ENCODE measurements around the gene MAMDC4. TPM values are rescaled to one million over a fixed set of nuclear protein-coding genes. Genes with fewer than 3 reads are reported as not detected.

MAMDC4 gene
- total RNA-seq, 1 experiment from 2014 or later, result 4.4 TPM

DNA sequence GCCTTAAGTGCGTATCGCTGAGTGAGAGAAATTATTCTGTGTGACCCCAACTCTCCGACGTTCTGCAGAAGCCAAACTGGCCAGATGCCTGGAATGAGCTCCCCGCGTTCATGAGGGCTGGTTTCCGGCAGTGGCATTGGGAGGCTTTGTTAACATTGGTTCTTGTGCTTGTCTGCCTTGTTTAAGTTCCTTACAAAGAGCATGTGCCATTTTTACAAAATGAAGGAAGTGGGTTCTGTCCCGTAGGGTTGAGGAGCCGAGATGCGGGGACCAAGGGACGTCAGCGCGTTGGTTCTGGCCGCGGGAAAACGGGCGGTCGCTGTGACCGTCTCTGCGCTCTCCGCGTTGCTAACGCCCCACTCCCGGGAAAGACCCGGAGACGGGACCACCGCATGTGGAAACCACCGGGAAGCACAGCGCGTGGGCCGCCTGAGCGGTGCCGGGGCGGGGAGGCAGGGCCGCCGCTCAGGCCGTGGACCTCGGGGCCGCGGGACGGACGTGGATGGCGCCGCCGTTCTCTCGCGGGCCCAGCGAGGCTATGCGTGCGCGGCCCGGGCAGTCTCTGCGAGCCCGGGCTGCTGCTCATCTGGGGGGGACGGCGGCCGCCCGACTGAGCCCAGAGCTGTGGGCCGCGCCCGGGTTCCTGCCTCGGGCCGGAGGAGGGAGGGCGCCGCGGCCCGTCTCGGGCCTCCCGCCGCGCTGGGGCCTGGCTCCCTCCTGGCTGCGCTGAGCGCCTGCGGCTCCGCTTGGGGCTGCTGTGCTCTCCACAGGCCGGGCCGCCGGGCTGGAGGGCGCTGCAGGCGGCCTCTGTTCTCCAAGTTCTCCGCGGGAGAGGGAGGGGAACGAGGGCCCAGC, 30.9 kb upstream of the MAMDC4 start:
- DNase-seq, result no peak
- H3K36me3 ChIP-seq, result peaks cover 34% of the 10 kb centered on the region

GRCh38 chr9:136821826-136822544, 30.2 kb upstream of the MAMDC4 start:
- H3K36me3 ChIP-seq, result peaks cover 31% of the 10 kb centered on the region
- H3K27me3 ChIP-seq, result no peaks in the 10 kb centered on the region
- no peak overlapping the region for H3K27ac ChIP-seq
- no peak overlapping the region for H3K4me3 ChIP-seq
- DNase-seq, result no peak
- 0 out of 2 replicates have a peak, but pooled peaks cover 3% of the 10 kb centered on the region for H3K9me3 ChIP-seq (replicated peaks)
- peaks cover 14% of the 10 kb centered on the region for H3K4me1 ChIP-seq

More for the DNA sequence above, 30.9 kb upstream of the MAMDC4 start:
- H3K9me3 ChIP-seq (replicated peaks), result 0 out of 2 replicates have a peak, but pooled peaks cover 3% of the 10 kb centered on the region
- H3K27me3 ChIP-seq, result no peaks in the 10 kb centered on the region
- no peak overlapping the region for H3K27ac ChIP-seq
- H3K4me3 ChIP-seq, result no peak overlapping the region
- peaks cover 14% of the 10 kb centered on the region for H3K4me1 ChIP-seq

DNA sequence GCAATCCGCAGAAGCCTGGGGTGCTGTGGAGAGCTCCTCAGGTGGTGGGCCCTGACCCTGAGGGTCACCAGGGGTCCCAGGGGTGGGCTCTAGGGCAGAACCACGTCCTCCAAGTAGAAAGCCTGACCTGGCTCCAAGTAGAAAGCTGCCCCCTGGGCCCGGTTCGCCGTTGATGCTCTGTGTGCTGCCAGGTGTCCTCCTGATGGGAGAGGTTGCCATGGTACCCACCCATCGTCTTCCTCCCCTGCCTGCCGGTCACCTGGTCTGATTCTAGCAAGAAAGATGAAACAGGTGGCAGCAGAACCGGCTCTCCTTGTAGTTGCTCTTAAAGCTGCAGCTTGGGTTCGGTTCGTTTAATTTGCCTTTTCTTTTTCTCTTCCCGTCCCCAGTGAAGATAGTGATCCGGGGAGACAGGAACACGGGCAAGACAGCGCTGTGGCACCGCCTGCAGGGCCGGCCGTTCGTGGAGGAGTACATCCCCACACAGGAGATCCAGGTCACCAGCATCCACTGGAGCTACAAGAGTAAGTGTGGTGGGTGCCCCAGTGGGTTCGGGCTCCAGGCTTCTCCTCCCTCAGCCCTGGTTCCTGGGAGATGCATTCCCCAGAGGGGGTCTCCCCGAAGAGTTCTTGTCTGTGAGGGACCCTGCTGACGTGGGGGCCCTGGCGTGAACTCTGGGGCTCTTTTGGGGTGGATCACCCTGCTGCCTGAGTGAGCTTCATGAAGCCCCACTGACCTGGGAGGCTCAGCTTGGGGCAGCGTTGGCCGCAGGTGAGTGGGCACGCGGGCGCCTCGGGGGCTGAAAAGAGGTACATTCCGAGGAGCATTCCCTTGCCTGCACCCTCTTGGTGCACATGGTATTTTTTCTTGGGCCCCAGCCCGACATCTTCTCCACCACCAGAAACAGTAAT, 28.8 kb upstream of the MAMDC4 start:
- 0 out of 2 replicates have a peak, but pooled peaks cover 3% of the 10 kb centered on the region for H3K9me3 ChIP-seq (replicated peaks)
- no peak for DNase-seq
- no peaks in the 10 kb centered on the region for H3K27me3 ChIP-seq
- peaks cover 14% of the 10 kb centered on the region for H3K4me1 ChIP-seq
- H3K36me3 ChIP-seq, result peaks cover 30% of the 10 kb centered on the region
- H3K27ac ChIP-seq, result peak overlapping the region; percentile 49; the same call in 1 of the 2 replicates
- H3K4me3 ChIP-seq, result no peak overlapping the region

- Histone ChIP-seq H3K36me3 (peaks cover 38% of the 10 kb centered on the region), H3K27ac (peak overlapping the region; percentile 49), H3K9me3 (replicated peaks) (0 out of 2 replicates have a peak, but pooled peaks cover 3% of the 10 kb centered on the region), H3K4me3 (no peak overlapping the region), H3K27me3 (no peaks in the 10 kb centered on the region), H3K4me1 (peaks cover 14% of the 10 kb centered on the region)
- peak in 1 of 2 experiments; percentile 44 for DNase-seq
Measured at GRCh38 chr9:136824496-136825225, 27.5 kb upstream of the MAMDC4 start.

DNA sequence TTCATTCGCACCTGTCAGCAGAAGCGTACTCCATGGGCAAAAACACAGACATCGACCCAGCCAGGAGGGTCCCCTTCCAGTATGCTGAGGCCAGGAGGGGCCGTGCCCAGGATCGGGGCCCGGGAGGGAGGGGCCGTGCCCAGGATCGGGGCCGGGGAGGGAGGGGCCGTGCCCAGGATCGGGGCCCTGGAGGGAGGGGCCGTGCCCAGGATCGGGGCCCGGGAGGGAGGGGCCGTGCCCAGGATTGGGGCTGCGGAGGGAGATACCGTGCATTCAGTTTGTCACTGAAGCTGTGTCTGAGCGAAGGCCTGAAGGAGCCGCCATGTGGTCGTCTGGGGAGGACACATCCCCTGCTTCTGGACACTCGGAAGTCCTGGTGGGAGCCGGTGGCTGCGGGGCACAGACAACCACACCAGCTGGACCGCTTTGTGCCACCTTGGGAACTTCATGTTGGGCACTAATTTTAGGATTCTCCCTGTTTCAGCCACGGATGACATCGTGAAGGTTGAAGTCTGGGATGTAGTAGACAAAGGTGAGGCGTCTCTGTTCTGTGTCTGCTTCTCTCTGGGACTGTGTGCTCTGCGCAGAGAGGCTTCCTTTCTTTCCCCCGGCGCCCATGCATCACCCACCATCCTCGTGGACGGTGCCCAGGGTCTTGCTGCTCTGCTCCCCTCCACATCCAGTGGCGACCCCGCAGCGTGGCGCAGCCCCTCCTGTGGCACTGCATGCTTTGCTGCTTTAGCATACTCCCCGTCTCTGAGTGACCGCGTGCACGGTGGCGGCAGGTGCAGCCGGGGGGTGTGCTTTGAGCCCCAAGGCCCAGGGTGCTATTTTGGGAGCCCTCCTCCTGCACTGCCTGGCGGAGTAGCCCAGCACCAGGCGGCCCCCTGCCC, 26.6 kb upstream of the MAMDC4 start:
- H3K9me3 ChIP-seq (replicated peaks), result 0 out of 2 replicates have a peak, but pooled peaks cover 2% of the 10 kb centered on the region
- H3K36me3 ChIP-seq, result peaks cover 41% of the 10 kb centered on the region
- peaks cover 14% of the 10 kb centered on the region for H3K4me1 ChIP-seq
- H3K27ac ChIP-seq, result no peak overlapping the region
- no peak for DNase-seq
- no peak overlapping the region for H3K4me3 ChIP-seq
- H3K27me3 ChIP-seq, result no peaks in the 10 kb centered on the region

- Histone ChIP-seq H3K9me3 (replicated peaks) (no peaks in the 10 kb centered on the region), H3K4me3 (no peak overlapping the region), H3K36me3 (peaks cover 47% of the 10 kb centered on the region), H3K27me3 (no peaks in the 10 kb centered on the region), H3K27ac (no peak overlapping the region), H3K4me1 (peaks cover 14% of the 10 kb centered on the region)
- no peak for DNase-seq
Measured at GRCh38 chr9:136826188-136826541, 26.0 kb upstream of the MAMDC4 start.

DNA sequence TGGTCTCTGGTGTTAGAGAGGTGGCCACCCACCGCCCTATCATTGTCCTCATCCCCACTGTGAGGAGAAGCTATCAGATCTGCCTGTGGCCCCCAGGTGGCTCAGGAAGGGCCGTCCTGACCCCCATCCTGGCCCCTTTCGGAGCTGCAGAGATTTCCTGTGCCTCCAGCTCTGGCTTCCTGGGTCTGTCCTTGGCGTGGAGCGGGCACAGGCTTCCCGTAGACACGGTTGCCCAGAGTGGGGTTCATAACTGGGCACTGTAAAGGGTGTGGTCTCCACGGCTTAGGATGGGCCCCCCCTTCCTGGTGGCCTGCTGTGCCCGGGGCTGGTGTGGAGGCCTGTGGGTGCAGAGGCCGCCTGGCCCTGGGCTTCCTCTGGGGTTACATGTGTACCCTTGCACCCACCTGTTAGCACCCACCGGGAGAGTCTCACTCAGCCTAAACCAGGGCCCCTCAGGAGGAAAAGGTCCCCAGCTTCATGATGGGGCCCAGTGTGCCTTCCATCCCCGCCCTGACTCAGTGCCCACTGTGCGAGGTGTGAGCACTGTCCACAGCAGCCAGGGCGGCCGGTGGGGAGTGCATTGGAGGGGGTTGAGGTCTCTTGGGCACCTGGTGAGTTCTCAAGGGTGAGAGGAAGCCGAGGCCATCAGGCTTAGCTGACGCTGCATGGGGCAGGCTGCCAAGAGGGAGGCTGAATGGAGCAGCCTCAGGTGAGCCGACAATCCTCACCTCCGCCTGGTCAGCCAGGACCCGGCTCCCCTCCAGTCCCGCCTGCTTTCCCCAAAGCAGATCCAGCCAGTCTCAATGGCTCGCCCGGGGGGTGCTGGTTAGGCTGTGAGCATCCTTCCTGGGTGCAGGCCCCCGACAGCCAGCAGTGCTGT, 25.2 kb upstream of the MAMDC4 start:
- no peak for DNase-seq
- no peaks in the 10 kb centered on the region for H3K9me3 ChIP-seq (replicated peaks)
- no peak overlapping the region for H3K27ac ChIP-seq
- H3K4me3 ChIP-seq, result no peak overlapping the region
- H3K4me1 ChIP-seq, result peaks cover 14% of the 10 kb centered on the region
- H3K36me3 ChIP-seq, result peaks cover 47% of the 10 kb centered on the region
- H3K27me3 ChIP-seq, result no peaks in the 10 kb centered on the region

DNA sequence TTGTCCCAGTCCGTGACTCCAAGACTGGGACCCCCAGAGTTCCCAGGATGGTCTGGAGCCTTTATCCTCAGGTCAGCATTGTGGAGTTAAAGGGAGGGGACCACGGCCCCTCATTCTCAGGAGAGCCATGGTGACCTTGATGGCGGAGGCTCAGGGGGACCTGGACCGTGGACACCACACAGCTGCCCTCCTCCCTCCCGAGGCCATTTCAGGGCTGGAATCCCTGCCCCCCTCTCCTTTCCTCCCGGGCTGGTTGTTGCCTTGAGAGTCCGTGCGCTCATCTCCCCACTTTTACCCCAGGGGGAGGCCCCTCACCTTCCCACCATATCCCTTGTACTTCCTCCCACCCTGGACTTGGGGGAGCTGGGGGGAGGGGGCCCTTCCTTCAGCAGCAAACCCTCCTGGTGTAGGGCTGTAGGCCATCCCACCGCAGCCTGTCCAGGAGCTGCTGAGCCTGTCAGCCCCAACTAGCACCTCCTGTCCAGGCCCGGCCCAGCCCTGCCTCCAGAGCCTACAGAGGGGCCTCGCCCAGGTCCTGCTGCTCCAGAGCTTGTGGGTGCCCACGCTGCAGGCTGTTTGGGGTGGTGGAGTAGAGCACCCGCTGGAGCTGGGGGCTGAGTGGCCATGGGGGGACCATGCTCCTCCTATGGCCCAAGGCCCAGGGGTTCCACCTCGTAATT, 24.2 kb upstream of the MAMDC4 start:
- H3K36me3 ChIP-seq, result peaks cover 54% of the 10 kb centered on the region
- no peak overlapping the region for H3K4me3 ChIP-seq
- DNase-seq, result no peak
- no peaks in the 10 kb centered on the region for H3K27me3 ChIP-seq
- no peak overlapping the region for H3K27ac ChIP-seq
- H3K4me1 ChIP-seq, result peaks cover 14% of the 10 kb centered on the region
- H3K9me3 ChIP-seq (replicated peaks), result no peaks in the 10 kb centered on the region

- Histone ChIP-seq H3K4me3 (no peak overlapping the region), H3K9me3 (replicated peaks) (no peaks in the 10 kb centered on the region), H3K27ac (no peak overlapping the region), H3K4me1 (peaks cover 13% of the 10 kb centered on the region), H3K36me3 (peaks cover 53% of the 10 kb centered on the region), H3K27me3 (no peaks in the 10 kb centered on the region)
- no peak for DNase-seq
Measured at GRCh38 chr9:136828474-136829140, 23.5 kb upstream of the MAMDC4 start.

GRCh38 chr9:136829412-136829811, 22.7 kb upstream of the MAMDC4 start:
- H3K27ac ChIP-seq, result no peak overlapping the region
- H3K4me1 ChIP-seq, result peaks cover 7% of the 10 kb centered on the region; the same call in 1 of the 2 replicates
- no peak for DNase-seq
- no peak overlapping the region for H3K4me3 ChIP-seq
- no peaks in the 10 kb centered on the region for H3K27me3 ChIP-seq
- H3K9me3 ChIP-seq (replicated peaks), result no peaks in the 10 kb centered on the region
- H3K36me3 ChIP-seq, result peaks cover 52% of the 10 kb centered on the region

GRCh38 chr9:136829981-136830885, 21.9 kb upstream of the MAMDC4 start:
- peaks cover 45% of the 10 kb centered on the region for H3K36me3 ChIP-seq
- H3K9me3 ChIP-seq (replicated peaks), result no peaks in the 10 kb centered on the region
- H3K27ac ChIP-seq, result no peak overlapping the region

More at GRCh38 chr9:136829981-136830885, 21.9 kb upstream of the MAMDC4 start:
- no peaks in the 10 kb centered on the region for H3K27me3 ChIP-seq
- no peak for DNase-seq
- no peaks in the 10 kb centered on the region for H3K4me1 ChIP-seq
- no peak overlapping the region for H3K4me3 ChIP-seq
